HEK293 (cell line): ENCODE measurements around the gene RNF224.

Experiments
- EGR2 ChIP-seq: fragments of 450-650 bp; formaldehyde crosslinking; IDR thresholded peaks from 2 replicates; pipeline ENCODE4 v1.5.1; 2016; ENCODE audit warnings: low read depth, missing biosample characterization, missing genetic modification characterization
- ELK4 ChIP-seq: IDR thresholded peaks from 2 replicates; pipeline ENCODE4 v1.6.1; 2011; ENCODE audit warnings: mild to moderate bottlenecking, low read depth, low read length, borderline replicate concordance
- GLIS2 ChIP-seq: fragments of 450-650 bp; formaldehyde crosslinking; IDR thresholded peaks from 2 replicates; pipeline ENCODE4 v1.5.1; 2016; ENCODE audit warnings: missing biosample characterization, missing genetic modification characterization
- HOXC10 ChIP-seq: sonication (generic); formaldehyde crosslinking; IDR thresholded peaks from 2 replicates; pipeline ENCODE4 v1.8.1; 2023; ENCODE audit warnings: mild to moderate bottlenecking, missing genetic modification reagents
- KLF10 ChIP-seq: fragments of 450-650 bp; IDR thresholded peaks from 2 replicates; pipeline ENCODE4 v1.5.1; 2018; ENCODE audit warnings: missing biosample characterization, mild to moderate bottlenecking, missing genetic modification characterization
- KLF16 ChIP-seq: fragments of 450-650 bp; formaldehyde crosslinking; IDR thresholded peaks from 2 replicates; pipeline ENCODE4 v1.5.1; 2017; ENCODE audit warnings: missing biosample characterization, missing genetic modification characterization
- MYNN ChIP-seq: fragments of 450-650 bp; formaldehyde crosslinking; IDR thresholded peaks from 2 replicates; pipeline ENCODE4 v1.5.1; 2016; ENCODE audit warnings: missing biosample characterization, missing genetic modification characterization, borderline replicate concordance
- REPIN1 ChIP-seq: fragments of 450-650 bp; formaldehyde crosslinking; IDR thresholded peaks from 2 replicates; pipeline ENCODE4 v1.5.1; 2017; ENCODE audit warnings: missing biosample characterization, missing genetic modification characterization, low read depth
- YY2 ChIP-seq: fragments of 450-650 bp; formaldehyde crosslinking; IDR thresholded peaks from 2 replicates; pipeline ENCODE4 v1.5.1; 2016; ENCODE audit warnings: missing biosample characterization, missing genetic modification characterization
- ZBTB11 ChIP-seq: fragments of 450-650 bp; formaldehyde crosslinking; conservative IDR thresholded peaks from 2 replicates; pipeline ENCODE4 v1.5.1; 2016; ENCODE audit warnings: low read depth, missing biosample characterization, missing genetic modification characterization
- ZBTB20 ChIP-seq: fragments of 450-650 bp; formaldehyde crosslinking; IDR thresholded peaks from 2 replicates; pipeline ENCODE4 v1.5.1; 2016; ENCODE audit warnings: missing biosample characterization, missing genetic modification characterization
- ZBTB8A ChIP-seq: fragments of 450-650 bp; formaldehyde crosslinking; IDR thresholded peaks from 2 replicates; pipeline ENCODE4 v1.5.1; 2016; ENCODE audit warnings: missing biosample characterization, missing genetic modification characterization
- ZNF10 ChIP-seq: fragments of 450-650 bp; formaldehyde crosslinking; IDR thresholded peaks from 2 replicates; pipeline ENCODE4 v1.5.1; 2017; ENCODE audit warnings: missing biosample characterization, missing genetic modification characterization
- ZNF112 ChIP-seq: fragments of 450-650 bp; formaldehyde crosslinking; IDR thresholded peaks from 2 replicates; pipeline ENCODE4 v1.5.0; 2017; ENCODE audit warnings: missing biosample characterization, missing genetic modification characterization
- ZNF114 ChIP-seq: fragments of 450-650 bp; formaldehyde crosslinking; IDR thresholded peaks from 2 replicates; pipeline ENCODE4 v1.5.0; 2017; ENCODE audit warnings: missing biosample characterization, missing genetic modification characterization
- ZNF174 ChIP-seq: fragments of 450-650 bp; formaldehyde crosslinking; IDR thresholded peaks from 2 replicates; pipeline ENCODE4 v1.5.0; 2017; ENCODE audit warnings: missing biosample characterization, mild to moderate bottlenecking, missing genetic modification characterization
- ZNF24 ChIP-seq: fragments of 450-650 bp; formaldehyde crosslinking; IDR thresholded peaks from 2 replicates; pipeline ENCODE4 v1.5.1; 2016; ENCODE audit warnings: missing biosample characterization, missing genetic modification characterization
- ZNF266 ChIP-seq: fragments of 450-650 bp; formaldehyde crosslinking; IDR thresholded peaks from 2 replicates; pipeline ENCODE4 v1.5.1; 2016; ENCODE audit warnings: missing biosample characterization, missing genetic modification characterization, low read depth
- ZNF280C ChIP-seq: fragments of 450-650 bp; formaldehyde crosslinking; IDR thresholded peaks from 2 replicates; pipeline ENCODE4 v1.5.1; 2016; ENCODE audit warnings: missing biosample characterization, missing genetic modification characterization
- ZNF280D ChIP-seq: fragments of 450-650 bp; formaldehyde crosslinking; IDR thresholded peaks from 2 replicates; pipeline ENCODE4 v1.5.1; 2016; ENCODE audit warnings: missing biosample characterization, missing genetic modification characterization
- ZNF335 ChIP-seq: fragments of 450-650 bp; formaldehyde crosslinking; conservative IDR thresholded peaks from 2 replicates; pipeline ENCODE4 v1.5.1; 2016; ENCODE audit warnings: missing biosample characterization, missing genetic modification characterization
- ZNF391 ChIP-seq: fragments of 450-650 bp; formaldehyde crosslinking; IDR thresholded peaks from 2 replicates; pipeline ENCODE4 v1.5.1; 2016; ENCODE audit warnings: low read depth, missing biosample characterization, missing genetic modification characterization, borderline replicate concordance
- ZNF473 ChIP-seq: fragments of 450-650 bp; formaldehyde crosslinking; IDR thresholded peaks from 2 replicates; pipeline ENCODE4 v1.5.1; 2017; ENCODE audit warnings: missing biosample characterization, missing genetic modification characterization
- ZNF48 ChIP-seq: fragments of 450-650 bp; formaldehyde crosslinking; IDR thresholded peaks from 2 replicates; pipeline ENCODE4 v1.5.1; 2016; ENCODE audit warnings: missing biosample characterization, missing genetic modification characterization
- ZNF558 ChIP-seq: fragments of 450-650 bp; formaldehyde crosslinking; IDR thresholded peaks from 2 replicates; pipeline ENCODE4 v1.5.1; 2016; ENCODE audit warnings: missing biosample characterization, missing genetic modification characterization
- ZNF561 ChIP-seq: fragments of 450-650 bp; IDR thresholded peaks from 2 replicates; pipeline ENCODE4 v1.5.1; 2018; ENCODE audit warnings: missing biosample characterization, missing genetic modification characterization, borderline replicate concordance
- ZNF585B ChIP-seq: fragments of 450-650 bp; formaldehyde crosslinking; IDR thresholded peaks from 2 replicates; pipeline ENCODE4 v1.5.1; 2016; ENCODE audit warnings: missing biosample characterization, missing genetic modification characterization
- ZNF645 ChIP-seq: fragments of 450-650 bp; formaldehyde crosslinking; IDR thresholded peaks from 2 replicates; pipeline ENCODE4; 2016; ENCODE audit warnings: missing biosample characterization, missing genetic modification characterization
- ZNF701 ChIP-seq: fragments of 450-650 bp; formaldehyde crosslinking; IDR thresholded peaks from 2 replicates; pipeline ENCODE4 v1.5.1; 2016; ENCODE audit warnings: missing biosample characterization, missing genetic modification characterization
- ZNF837 ChIP-seq: fragments of 450-650 bp; formaldehyde crosslinking; IDR thresholded peaks from 2 replicates; pipeline ENCODE4 v1.5.1; 2016; ENCODE audit warnings: missing biosample characterization, missing genetic modification characterization

Gene RNF224

GRCh38 chr9:137198902-137199283 lies 28.4 kb upstream of the RNF224 start (continued):
- no peak for TF ChIP-seq ZNF280C (tag by site-specific recombination)
- TF ChIP-seq ZNF112: no peak
- no peak for TF ChIP-seq KLF16 (tag by site-specific recombination)
- peak; percentile 20; the same call in 1 of the 2 replicates for TF ChIP-seq ZNF335 (tag by site-specific recombination)
- no peak for TF ChIP-seq ZNF558
- TF ChIP-seq ZNF114 (tag by site-specific recombination): no peak
- no peak for TF ChIP-seq EGR2 (tag by site-specific recombination)
- TF ChIP-seq ZNF473 (tag by site-specific recombination): no peak
- no peak for TF ChIP-seq ZNF10 (tag by site-specific recombination)
- TF ChIP-seq ZNF645 (tag by site-specific recombination): no peak
- TF ChIP-seq MYNN (tag by site-specific recombination): no peak
- TF ChIP-seq ZNF280D (tag by site-specific recombination): no peak
- no peak for TF ChIP-seq ZNF24
- no peak for TF ChIP-seq ZBTB20
- TF ChIP-seq GLIS2: peak; percentile 47; the same call in 1 of the 2 replicates
- no peak for TF ChIP-seq ZNF266 (tag by site-specific recombination)
- no peak for TF ChIP-seq HOXC10 (CRISPR knock-in tag)
- no peak for TF ChIP-seq YY2 (tag by site-specific recombination)
- TF ChIP-seq ZBTB11 (tag by site-specific recombination): no peak
- no peak for TF ChIP-seq ZNF585B (tag by site-specific recombination)
- TF ChIP-seq REPIN1 (tag by site-specific recombination): no peak
- no peak for TF ChIP-seq ZNF174 (tag by site-specific recombination)
- TF ChIP-seq ZBTB8A: no peak
- no peak for TF ChIP-seq ZNF561 (tag by site-specific recombination)
- TF ChIP-seq KLF10 (tag by site-specific recombination): no peak
- no peak for TF ChIP-seq ZNF391 (tag by site-specific recombination)
- no peak for TF ChIP-seq ZNF701 (tag by site-specific recombination)
- no peak for TF ChIP-seq ZNF837 (tag by site-specific recombination)
- no peak for TF ChIP-seq ELK4
- TF ChIP-seq ZNF48: no peak
